Erythroblast (primary cell): ENCODE measurements around the gene GCN1.

Experiments used
- GATA1 ChIP-seq: IDR thresholded peaks from 2 replicates; pipeline ENCODE4 v1.6.1; 2011; ENCODE audit warnings: low read depth, mild to moderate bottlenecking, control low read depth, low read length, moderate library complexity
- POLR2A ChIP-seq: IDR thresholded peaks from 2 replicates; pipeline ENCODE4 v1.6.1; 2011; ENCODE audit warnings: mild to moderate bottlenecking, low read length

DNA sequence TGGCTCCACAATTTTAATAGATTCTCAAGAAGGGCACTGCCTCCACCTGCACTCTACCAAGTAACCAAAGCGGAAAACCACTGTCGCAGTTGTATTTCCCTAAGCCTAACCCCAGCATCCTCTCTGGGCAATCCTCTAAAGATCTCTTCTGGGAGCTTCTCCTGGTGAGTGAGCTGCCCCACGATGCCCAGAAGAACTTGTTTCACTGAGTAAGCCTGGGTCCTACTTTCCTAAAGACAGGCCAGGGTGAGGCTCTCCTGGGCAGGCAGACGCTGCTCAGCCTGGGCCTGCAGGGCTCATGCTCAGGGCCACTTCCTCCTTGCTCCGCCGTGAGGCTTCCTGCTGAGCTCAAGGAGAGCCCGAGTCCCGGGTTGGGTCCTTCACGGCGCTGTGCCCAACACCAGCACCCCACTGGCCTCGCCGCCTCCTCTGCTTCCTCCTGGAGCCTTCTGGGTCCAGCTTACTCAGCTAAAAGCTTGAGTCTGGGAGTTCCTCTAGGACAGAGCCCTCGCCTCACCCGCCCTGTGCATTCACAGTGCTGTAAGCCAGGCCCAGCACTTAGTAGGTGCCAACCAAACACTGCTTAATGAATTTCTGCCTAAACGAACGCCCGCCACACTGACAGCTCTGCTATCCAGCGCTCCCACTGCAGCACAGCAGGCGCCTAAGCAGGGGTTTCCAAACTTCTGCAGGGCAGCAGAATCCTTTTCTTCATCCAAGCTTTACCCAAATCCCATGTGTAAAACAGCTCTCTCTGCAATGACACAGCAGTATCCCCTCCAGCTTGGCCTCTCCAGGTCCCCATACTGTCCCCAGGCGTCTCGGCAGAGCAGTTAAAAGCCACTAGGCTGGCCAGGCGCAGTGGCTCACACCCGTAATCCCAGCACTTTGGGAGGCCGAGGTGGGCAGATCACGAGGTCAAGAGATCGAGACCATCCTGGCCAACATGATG lies 83.7 kb downstream of the GCN1 start:
- TF ChIP-seq POLR2A (no peak), GATA1 (no peak)
